ENCODE data around the gene CAMTA1. TPM values are rescaled to one million over a fixed set of nuclear protein-coding genes. Genes with fewer than 3 reads are reported as not detected.

CAMTA1 gene
- polyA plus RNA-seq, 1 donor (not counting 4 experiments of a cell fraction or from before 2014, with no cell fraction given) = 51.4 TPM

GRCh38 chr1:7103874-7104273, 318.6 kb downstream of the CAMTA1 start:
- Histone ChIP-seq H3K9ac (ENCODE audit: control insufficient read depth, extremely low read depth, insufficient read depth, low read length) (no peak overlapping the region), H3K4me3 (ENCODE audit: control insufficient read depth in 2 of 3, extremely low read depth in 1 of 3, insufficient read depth in 2 of 3, low read depth in 1 of 3, low read length in 3 of 3) (no peak overlapping the region), H3K36me3 (ENCODE audit: control insufficient read depth in 2 of 2, extremely low read depth in 1 of 2, insufficient read depth in 2 of 2, low read length in 2 of 2) (no peaks in the 10 kb centered on the region), H2AFZ (ENCODE audit: control insufficient read depth, low read length) (no peak overlapping the region), H3K9me3 (ENCODE audit: control insufficient read depth, low read depth, low read length) (no peaks in the 10 kb centered on the region), H3K27me3 (ENCODE audit: control insufficient read depth, extremely low read depth, insufficient read depth, low read length) (peaks cover 8% of the 10 kb centered on the region), H3K4me1 (ENCODE audit: control insufficient read depth, extremely low read depth, insufficient read depth, low read length) (no peaks in the 10 kb centered on the region), H3K4me2 (ENCODE audit: control insufficient read depth, extremely low read depth, insufficient read depth, low read depth, low read length) (no peak overlapping the region), H3K27ac (ENCODE audit: control insufficient read depth, insufficient read depth, low read length) (no peak overlapping the region), H3K79me2 (ENCODE audit: control insufficient read depth, insufficient read depth, low read length) (no peaks in the 10 kb centered on the region), H4K20me1 (ENCODE audit: control insufficient read depth, extremely low read depth, insufficient read depth, low read length) (no peaks in the 10 kb centered on the region), H3K9me1 (ENCODE audit: control insufficient read depth, extremely low read depth, insufficient read depth, low read length) (no peaks in the 10 kb centered on the region)
- FAIRE-seq = peak; percentile 84
- dilution Hi-C loops (cut with MboI; ENCODE audit: extremely low pct_ligation_motif_present, low sequenced_read_pairs) = no loop called here
- DNase-seq (ENCODE audit: low read depth, low spot score) = no peak
- no peak for TF ChIP-seq EZH2 (IDR thresholded peaks at IDR 0.05; ENCODE audit: low read length)

GRCh38 chr1:7104339-7104738, 319.1 kb downstream of the CAMTA1 start:
- no peak overlapping the region for H3K27ac ChIP-seq (ENCODE audit: control insufficient read depth, insufficient read depth, low read length)
- H3K27me3 ChIP-seq (ENCODE audit: control insufficient read depth, extremely low read depth, insufficient read depth, low read length) = peaks cover 8% of the 10 kb centered on the region
- H4K20me1 ChIP-seq (ENCODE audit: control insufficient read depth, extremely low read depth, insufficient read depth, low read length) = no peaks in the 10 kb centered on the region
- no peaks in the 10 kb centered on the region for H3K36me3 ChIP-seq (ENCODE audit: control insufficient read depth in 2 of 2, extremely low read depth in 1 of 2, insufficient read depth in 2 of 2, low read length in 2 of 2)
- FAIRE-seq (no peak), DNase-seq (ENCODE audit: low read depth, low spot score) (no peak)
- H2AFZ ChIP-seq (ENCODE audit: control insufficient read depth, low read length) = no peak overlapping the region
- H3K9me1 ChIP-seq (ENCODE audit: control insufficient read depth, extremely low read depth, insufficient read depth, low read length) = no peaks in the 10 kb centered on the region
- no peaks in the 10 kb centered on the region for H3K9me3 ChIP-seq (ENCODE audit: control insufficient read depth, low read depth, low read length)
- H3K9ac ChIP-seq (ENCODE audit: control insufficient read depth, extremely low read depth, insufficient read depth, low read length) = no peak overlapping the region
- H3K79me2 ChIP-seq (ENCODE audit: control insufficient read depth, insufficient read depth, low read length) = no peaks in the 10 kb centered on the region
- H3K4me3 ChIP-seq (ENCODE audit: control insufficient read depth in 2 of 3, extremely low read depth in 1 of 3, insufficient read depth in 2 of 3, low read depth in 1 of 3, low read length in 3 of 3) = no peak overlapping the region
- dilution Hi-C loops (cut with MboI; ENCODE audit: extremely low pct_ligation_motif_present, low sequenced_read_pairs) = no loop called here
- TF ChIP-seq EZH2 (IDR thresholded peaks at IDR 0.05; ENCODE audit: low read length) (no peak), CTCF (optimal IDR thresholded peaks at IDR 0.05 in 1 of 3, IDR thresholded peaks at IDR 0.05 in 1 of 3, conservative IDR thresholded peaks at IDR 0.05 in 1 of 3; ENCODE audit: extremely low read depth in 1 of 3, insufficient read depth in 2 of 3, low read length in 3 of 3) (no peak)
- peaks cover 4% of the 10 kb centered on the region for H3K4me1 ChIP-seq (ENCODE audit: control insufficient read depth, extremely low read depth, insufficient read depth, low read length)
- H3K4me2 ChIP-seq (ENCODE audit: control insufficient read depth, extremely low read depth, insufficient read depth, low read depth, low read length) = no peak overlapping the region

- peaks cover 5% of the 10 kb centered on the region for H3K27me3 ChIP-seq (ENCODE audit: control insufficient read depth, extremely low read depth, insufficient read depth, low read length)
- H3K9me1 ChIP-seq (ENCODE audit: control insufficient read depth, extremely low read depth, insufficient read depth, low read length) = no peaks in the 10 kb centered on the region
- dilution Hi-C loops (cut with MboI; ENCODE audit: extremely low pct_ligation_motif_present, low sequenced_read_pairs) = no loop called here
- DNase-seq (ENCODE audit: low read depth, low spot score) (no peak), FAIRE-seq (no peak)
- no peaks in the 10 kb centered on the region for H3K9me3 ChIP-seq (ENCODE audit: control insufficient read depth, low read depth, low read length)
- no peaks in the 10 kb centered on the region for H3K36me3 ChIP-seq (ENCODE audit: control insufficient read depth in 2 of 2, extremely low read depth in 1 of 2, insufficient read depth in 2 of 2, low read length in 2 of 2)
- H3K4me1 ChIP-seq (ENCODE audit: control insufficient read depth, extremely low read depth, insufficient read depth, low read length) = peaks cover 13% of the 10 kb centered on the region
- no peaks in the 10 kb centered on the region for H4K20me1 ChIP-seq (ENCODE audit: control insufficient read depth, extremely low read depth, insufficient read depth, low read length)
- H3K79me2 ChIP-seq (ENCODE audit: control insufficient read depth, insufficient read depth, low read length) = no peaks in the 10 kb centered on the region
- H2AFZ ChIP-seq (ENCODE audit: control insufficient read depth, low read length) = no peak overlapping the region
- TF ChIP-seq CTCF (optimal IDR thresholded peaks at IDR 0.05 in 1 of 3, IDR thresholded peaks at IDR 0.05 in 1 of 3, conservative IDR thresholded peaks at IDR 0.05 in 1 of 3; ENCODE audit: extremely low read depth in 1 of 3, insufficient read depth in 2 of 3, low read length in 3 of 3) (no peak), EZH2 (IDR thresholded peaks at IDR 0.05; ENCODE audit: low read length) (no peak)
- H3K9ac ChIP-seq (ENCODE audit: control insufficient read depth, extremely low read depth, insufficient read depth, low read length) = no peak overlapping the region
- no peak overlapping the region for H3K27ac ChIP-seq (ENCODE audit: control insufficient read depth, insufficient read depth, low read length)
- no peak overlapping the region for H3K4me2 ChIP-seq (ENCODE audit: control insufficient read depth, extremely low read depth, insufficient read depth, low read depth, low read length)
- H3K4me3 ChIP-seq (ENCODE audit: control insufficient read depth in 2 of 3, extremely low read depth in 1 of 3, insufficient read depth in 2 of 3, low read depth in 1 of 3, low read length in 3 of 3) = no peak overlapping the region
Measured at GRCh38 chr1:7105269-7105668, 320.0 kb downstream of the CAMTA1 start.

All from keratinocyte (primary cell).